ENCODE measurements around the gene MOSMO. TPM values are rescaled to one million over a fixed set of nuclear protein-coding genes. Genes with fewer than 3 reads are reported as not detected.

The MOSMO gene
- polyA plus RNA-seq, 3 donors = 0.95 to 9.1 (median 2.5) TPM

DNA sequence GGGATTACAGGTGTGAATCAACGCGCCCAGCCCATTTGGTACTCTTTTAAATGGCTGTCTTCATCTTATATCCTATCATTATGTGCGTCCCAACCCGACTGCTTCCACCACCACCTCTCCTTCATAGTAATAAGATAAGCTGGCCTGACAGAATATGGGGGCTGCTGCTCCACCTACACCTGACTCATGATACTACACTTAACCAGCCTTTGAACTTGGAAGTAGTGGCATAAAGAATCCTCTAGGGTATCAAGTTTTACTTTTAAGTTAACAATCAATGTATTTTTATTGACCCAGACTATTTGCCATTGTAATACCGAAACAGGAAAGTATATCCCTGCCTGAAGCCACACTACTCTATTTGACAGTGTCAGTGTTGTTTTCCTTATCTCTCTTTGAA is 25.8 kb upstream of the MOSMO start:
- TF ChIP-seq, protein P1, sequence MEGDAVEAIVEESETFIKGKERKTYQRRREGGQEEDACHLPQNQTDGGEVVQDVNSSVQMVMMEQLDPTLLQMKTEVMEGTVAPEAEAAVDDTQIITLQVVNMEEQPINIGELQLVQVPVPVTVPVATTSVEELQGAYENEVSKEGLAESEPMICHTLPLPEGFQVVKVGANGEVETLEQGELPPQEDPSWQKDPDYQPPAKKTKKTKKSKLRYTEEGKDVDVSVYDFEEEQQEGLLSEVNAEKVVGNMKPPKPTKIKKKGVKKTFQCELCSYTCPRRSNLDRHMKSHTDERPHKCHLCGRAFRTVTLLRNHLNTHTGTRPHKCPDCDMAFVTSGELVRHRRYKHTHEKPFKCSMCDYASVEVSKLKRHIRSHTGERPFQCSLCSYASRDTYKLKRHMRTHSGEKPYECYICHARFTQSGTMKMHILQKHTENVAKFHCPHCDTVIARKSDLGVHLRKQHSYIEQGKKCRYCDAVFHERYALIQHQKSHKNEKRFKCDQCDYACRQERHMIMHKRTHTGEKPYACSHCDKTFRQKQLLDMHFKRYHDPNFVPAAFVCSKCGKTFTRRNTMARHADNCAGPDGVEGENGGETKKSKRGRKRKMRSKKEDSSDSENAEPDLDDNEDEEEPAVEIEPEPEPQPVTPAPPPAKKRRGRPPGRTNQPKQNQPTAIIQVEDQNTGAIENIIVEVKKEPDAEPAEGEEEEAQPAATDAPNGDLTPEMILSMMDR (IDR thresholded peaks at IDR 0.05) = no peak
- Mint-ChIP-seq H3K4me1 (no peaks in the 10 kb centered on the region), H3K27me3 (ENCODE audit: low read depth in 3 of 3) (no peaks in the 10 kb centered on the region), H3K27ac (peak overlapping the region in 1 of 7 donors; percentile 3), H3K9me3 (no peaks in the 10 kb centered on the region), H3K36me3 (peaks cover 88 to 92% of the 10 kb centered on the region in 2 donors), H3K4me3 (no peak overlapping the region)
- H3K4me2 ChIP-seq (replicated peaks; ENCODE audit: extremely low read depth, low read length, poor library complexity, severe bottlenecking) = no peak overlapping the region
- no CpG with 5 or more reads among the region's 5 CpGs for WGBS (ENCODE audit: insufficient coverage)
- no peak for DNase-seq
- no peak overlapping the region for H2AFZ ChIP-seq (ENCODE audit: insufficient read depth, low read depth, low read length, poor library complexity, severe bottlenecking)
- no peak overlapping the region for H3K9ac ChIP-seq (ENCODE audit: insufficient read depth, low read length, poor library complexity, severe bottlenecking)
- no peaks in the 10 kb centered on the region for H4K20me1 ChIP-seq (ENCODE audit: insufficient read depth, low read length)
- no peak overlapping the region for H3K4me3 ChIP-seq (replicated peaks in 1 of 3; ENCODE audit: low read depth in 2 of 3, low read length in 3 of 3)
- H3K9me3 ChIP-seq (replicated peaks in 1 of 2; ENCODE audit: control insufficient read depth in 1 of 2, insufficient read depth in 1 of 2, low read length in 2 of 2) = no peaks in the 10 kb centered on the region
- intact Hi-C loops (cut with micrococcal nuclease) = no loop called here
- H3K4me1 ChIP-seq (ENCODE audit: control insufficient read depth in 1 of 2, insufficient read depth in 2 of 2, low read length in 2 of 2) = no peaks in the 10 kb centered on the region
- H3K27ac ChIP-seq (ENCODE audit: low read depth in 1 of 2, low read length in 2 of 2) = no peak overlapping the region
- H3K36me3 ChIP-seq (replicated peaks in 1 of 2; ENCODE audit: control insufficient read depth in 1 of 2, insufficient read depth in 2 of 2, low read length in 2 of 2) = peaks cover 94 to 96% of the 10 kb centered on the region in 2 donors
- no peaks in the 10 kb centered on the region for H3K79me2 ChIP-seq (ENCODE audit: insufficient read depth, low read length)
- H3K27me3 ChIP-seq (ENCODE audit: control insufficient read depth in 2 of 2, insufficient read depth in 2 of 2, low read length in 2 of 2) = no peaks in the 10 kb centered on the region

DNA sequence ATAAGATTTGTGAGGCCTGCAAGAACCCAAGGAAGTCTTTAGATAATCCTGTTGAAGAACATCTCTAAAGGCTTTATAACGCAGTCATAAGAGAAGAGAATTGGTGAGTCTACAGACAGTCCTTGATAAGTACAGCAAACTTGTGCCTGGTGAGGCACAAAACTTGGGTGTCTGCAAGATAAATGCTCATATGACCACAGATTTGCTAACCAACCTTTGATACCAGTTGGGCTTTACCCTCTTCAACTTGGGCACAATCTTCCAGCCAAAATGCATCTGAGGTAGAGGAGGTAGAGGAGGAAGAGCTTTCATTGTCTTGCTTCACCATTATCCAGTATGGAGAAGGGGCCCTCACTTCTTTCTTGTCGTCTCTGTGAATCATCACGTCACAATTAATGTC is 23.8 kb upstream of the MOSMO start:
- Histone ChIP-seq H4K20me1 (ENCODE audit: insufficient read depth, low read length) (no peaks in the 10 kb centered on the region), H3K4me3 (replicated peaks in 1 of 3; ENCODE audit: low read depth in 2 of 3, low read length in 3 of 3) (no peak overlapping the region), H3K4me1 (ENCODE audit: control insufficient read depth in 1 of 2, insufficient read depth in 2 of 2, low read length in 2 of 2) (no peaks in the 10 kb centered on the region), H3K27me3 (ENCODE audit: control insufficient read depth in 2 of 2, insufficient read depth in 2 of 2, low read length in 2 of 2) (no peaks in the 10 kb centered on the region), H3K4me2 (replicated peaks; ENCODE audit: extremely low read depth, low read length, poor library complexity, severe bottlenecking) (no peak overlapping the region), H3K9me3 (replicated peaks in 1 of 2; ENCODE audit: control insufficient read depth in 1 of 2, insufficient read depth in 1 of 2, low read length in 2 of 2) (no peaks in the 10 kb centered on the region), H3K36me3 (replicated peaks in 1 of 2; ENCODE audit: control insufficient read depth in 1 of 2, insufficient read depth in 2 of 2, low read length in 2 of 2) (peaks cover 74 to 77% of the 10 kb centered on the region in 2 donors), H3K9ac (ENCODE audit: insufficient read depth, low read length, poor library complexity, severe bottlenecking) (no peak overlapping the region), H3K27ac (ENCODE audit: low read depth in 1 of 2, low read length in 2 of 2) (no peak overlapping the region), H2AFZ (ENCODE audit: insufficient read depth, low read depth, low read length, poor library complexity, severe bottlenecking) (no peak overlapping the region), H3K79me2 (ENCODE audit: insufficient read depth, low read length) (no peaks in the 10 kb centered on the region)
- Mint-ChIP-seq H3K27me3 (ENCODE audit: low read depth in 3 of 3) (no peaks in the 10 kb centered on the region), H3K9me3 (no peaks in the 10 kb centered on the region), H3K36me3 (peaks cover 71 to 75% of the 10 kb centered on the region in 2 donors), H3K27ac (no peak overlapping the region), H3K4me3 (no peak overlapping the region), H3K4me1 (no peaks in the 10 kb centered on the region)
- intact Hi-C loops (cut with micrococcal nuclease) = no loop called here
- 100% methylated on average over 1 of the region's 3 CpGs for WGBS (ENCODE audit: insufficient coverage)
- TF ChIP-seq, protein P1 (IDR thresholded peaks at IDR 0.05) = no peak
- no peak for DNase-seq

Data from CD14-positive monocyte (primary cell).